GM18873 (cell line): ENCODE data around the gene TFAP2E.

Source experiments
- ATAC-seq: cut with Tn5 transposase; IDR thresholded peaks from one replicate; pipeline ENCODE4 v1.9.1; 2021; ENCODE audit warnings: mild to moderate bottlenecking, moderate library complexity, moderate number of reproducible peaks; ENCODE audit not compliant: unreplicated experiment, low FRiP score

The TFAP2E gene

DNA sequence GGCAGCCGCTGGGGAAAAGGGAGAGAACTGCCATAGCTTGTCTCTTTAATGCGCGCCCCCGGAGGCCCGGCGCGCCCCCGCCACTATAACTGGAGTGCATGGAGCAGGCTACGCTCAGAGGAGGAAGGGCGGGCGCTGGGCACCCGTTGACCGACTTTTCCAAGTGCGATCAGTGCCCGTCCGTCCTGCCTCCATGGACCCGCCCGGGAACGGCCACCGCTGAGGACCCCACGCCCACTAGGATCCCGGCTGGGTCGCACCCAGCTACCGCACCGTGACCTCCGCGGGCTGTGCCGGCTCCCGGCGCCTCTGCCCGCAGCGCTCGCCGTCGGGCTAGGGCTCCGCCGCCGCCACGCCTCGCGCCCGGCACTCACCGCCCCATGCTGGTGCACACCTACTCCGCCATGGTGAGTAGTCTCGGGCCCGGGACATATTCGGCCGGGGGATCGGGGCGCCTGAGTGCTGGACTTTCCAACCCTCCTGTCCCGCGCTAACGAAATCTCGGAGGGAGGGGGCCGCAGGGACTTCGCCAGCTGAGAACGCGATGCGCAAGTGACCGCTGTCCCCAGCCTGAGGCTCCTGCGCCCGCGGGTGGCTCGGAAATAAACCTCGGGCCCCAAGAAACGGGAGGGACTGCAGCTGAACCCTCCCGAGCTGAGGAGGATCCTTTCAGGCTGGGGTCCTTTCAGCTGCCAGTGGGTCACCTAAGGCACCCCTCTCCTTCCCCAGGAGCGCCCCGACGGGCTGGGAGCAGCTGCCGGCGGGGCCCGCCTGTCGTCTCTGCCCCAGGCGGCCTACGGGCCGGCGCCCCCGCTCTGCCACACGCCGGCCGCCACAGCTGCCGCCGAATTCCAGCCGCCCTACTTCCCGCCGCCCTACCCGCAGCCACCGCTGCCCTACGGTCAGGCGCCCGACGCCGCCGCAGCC lies at the start of gene TFAP2E:
Gene TFAP2E, plus strand, starts transcription at position 117 of the 927 bp plus-strand sequence. Its CDS starts 264 bp downstream, at position 381.
- ATAC-seq: no peak

DNA sequence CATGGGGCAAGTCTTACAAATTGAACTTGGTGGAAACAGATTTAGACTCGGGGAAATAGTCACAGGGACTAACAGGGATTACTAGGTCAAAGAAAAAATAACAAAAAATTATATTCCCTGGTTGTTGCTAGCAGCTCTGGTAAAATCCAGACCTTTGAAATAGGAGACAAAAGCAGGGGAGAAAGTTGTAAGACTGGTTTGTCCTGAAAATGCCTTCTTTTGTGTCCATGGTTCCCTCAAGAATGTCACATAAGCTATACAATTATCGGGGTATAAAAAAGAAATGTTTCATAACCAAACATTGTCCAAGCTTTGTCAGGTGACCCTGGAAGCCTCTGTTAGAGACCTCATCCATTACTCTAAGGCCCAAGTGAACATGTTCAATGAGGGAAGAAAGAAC lies 49.0 kb upstream of the TFAP2E start:
- ATAC-seq: no peak

GRCh38 chr1:35530168-35530567 lies 42.9 kb upstream of the TFAP2E start:
- no peak for ATAC-seq

DNA sequence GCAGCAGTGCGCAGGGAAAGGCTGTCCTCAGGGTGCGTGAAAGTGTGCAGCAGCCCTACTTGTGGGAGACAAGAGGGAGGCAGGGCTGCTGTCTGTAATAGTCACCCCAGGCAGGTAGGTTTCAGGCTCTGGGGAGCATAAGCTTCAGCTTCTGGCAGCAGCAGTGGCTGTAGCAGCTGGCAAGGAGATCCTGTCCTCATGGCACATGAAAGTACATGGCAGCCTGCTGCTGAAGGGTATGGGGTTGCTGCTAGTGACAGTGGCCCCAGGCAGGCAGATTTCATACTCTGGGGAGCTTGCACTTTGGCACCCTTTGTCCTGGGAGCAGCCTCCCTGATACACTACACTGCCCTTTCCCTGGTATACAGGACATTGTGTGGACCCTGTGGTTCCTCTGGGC lies 42.2 kb upstream of the TFAP2E start:
- no peak for ATAC-seq

- no peak for ATAC-seq
Measured at GRCh38 chr1:35531368-35531767, 41.7 kb upstream of the TFAP2E start.

DNA sequence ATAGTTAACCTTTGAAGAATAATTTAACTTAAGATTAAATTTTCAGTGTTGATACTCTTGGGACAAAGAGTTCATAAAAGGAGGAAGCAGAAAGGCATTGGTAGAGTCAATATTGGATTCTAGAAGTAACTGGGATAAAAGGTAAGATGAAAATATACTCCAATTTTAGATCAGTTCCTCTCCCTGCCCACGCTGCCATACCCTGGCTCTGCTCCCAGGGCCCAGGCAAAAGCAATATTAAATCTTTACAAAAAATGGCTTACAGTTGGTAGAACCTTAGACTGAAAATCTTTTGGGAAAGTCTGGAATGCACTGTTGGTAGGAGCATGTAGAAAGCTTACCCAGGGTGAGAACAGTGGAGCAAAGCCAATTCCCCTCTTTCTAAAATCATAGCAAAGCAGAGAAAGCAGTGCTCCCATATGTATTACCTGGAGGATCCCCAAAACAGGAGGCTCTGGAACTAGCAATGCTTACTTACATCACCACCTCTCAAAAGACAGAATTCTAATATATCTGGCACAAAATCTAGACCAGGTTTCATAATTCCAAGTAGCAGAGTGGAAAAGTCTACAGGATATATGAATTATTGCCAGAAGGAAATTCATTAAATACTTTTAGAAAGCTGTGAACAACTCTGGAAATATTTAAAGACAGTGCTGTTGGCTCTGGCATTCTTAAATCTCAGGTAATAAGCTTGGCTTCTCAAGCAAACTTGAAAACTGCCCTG lies 40.5 kb upstream of the TFAP2E start:
- ATAC-seq: no peak

GRCh38 chr1:35533586-35533985 lies 39.5 kb upstream of the TFAP2E start:
- ATAC-seq: no peak

- no peak for ATAC-seq
Measured at GRCh38 chr1:35535243-35535642, 37.9 kb upstream of the TFAP2E start.

DNA sequence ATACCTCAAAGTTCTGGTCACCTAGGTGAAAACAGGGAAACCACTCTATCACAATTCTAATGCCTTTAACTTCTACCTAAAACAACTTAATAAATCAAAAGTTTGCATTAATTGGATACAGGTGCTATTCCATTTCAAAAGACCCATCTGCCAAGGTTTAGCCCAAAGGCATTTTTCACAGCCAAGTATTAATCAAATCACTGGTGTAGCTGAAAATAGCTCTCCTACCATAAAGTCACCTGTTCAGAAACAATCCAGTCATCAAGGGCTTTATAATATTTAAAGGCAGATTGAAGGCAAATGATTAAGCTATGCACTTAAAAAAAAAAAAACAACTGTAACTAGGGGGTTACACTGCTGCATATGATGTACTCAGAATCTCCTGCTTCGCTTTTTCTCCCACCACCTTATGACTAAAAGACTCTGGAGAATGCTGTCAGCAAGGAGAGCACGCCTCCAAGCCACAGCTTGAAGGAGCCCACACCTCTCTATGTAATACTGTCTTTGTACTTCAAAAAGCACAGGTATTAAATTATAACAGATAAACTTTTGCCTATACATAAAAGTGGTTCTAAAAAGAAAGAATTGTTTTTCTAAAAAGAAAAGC lies 36.5 kb upstream of the TFAP2E start:
- no peak for ATAC-seq

DNA sequence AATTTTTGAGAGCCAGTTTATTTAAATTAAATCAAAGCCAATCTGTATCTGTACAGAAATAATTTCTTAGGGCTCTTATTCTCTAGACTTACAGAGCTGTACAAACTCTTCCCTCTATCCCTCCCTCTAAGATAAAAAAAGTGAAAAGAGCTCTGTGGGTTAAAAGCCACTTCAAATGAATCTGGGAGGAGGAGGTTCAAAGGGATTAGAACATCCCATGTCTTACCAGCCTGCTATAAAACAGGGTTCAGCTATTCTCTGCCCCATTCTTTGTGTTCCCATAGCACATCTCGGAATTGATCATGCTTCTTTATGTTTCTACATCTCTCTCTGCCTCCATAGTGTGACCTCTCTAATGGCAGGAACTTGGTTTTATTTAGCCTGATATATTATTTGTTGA lies 35.3 kb upstream of the TFAP2E start:
- no peak for ATAC-seq

DNA sequence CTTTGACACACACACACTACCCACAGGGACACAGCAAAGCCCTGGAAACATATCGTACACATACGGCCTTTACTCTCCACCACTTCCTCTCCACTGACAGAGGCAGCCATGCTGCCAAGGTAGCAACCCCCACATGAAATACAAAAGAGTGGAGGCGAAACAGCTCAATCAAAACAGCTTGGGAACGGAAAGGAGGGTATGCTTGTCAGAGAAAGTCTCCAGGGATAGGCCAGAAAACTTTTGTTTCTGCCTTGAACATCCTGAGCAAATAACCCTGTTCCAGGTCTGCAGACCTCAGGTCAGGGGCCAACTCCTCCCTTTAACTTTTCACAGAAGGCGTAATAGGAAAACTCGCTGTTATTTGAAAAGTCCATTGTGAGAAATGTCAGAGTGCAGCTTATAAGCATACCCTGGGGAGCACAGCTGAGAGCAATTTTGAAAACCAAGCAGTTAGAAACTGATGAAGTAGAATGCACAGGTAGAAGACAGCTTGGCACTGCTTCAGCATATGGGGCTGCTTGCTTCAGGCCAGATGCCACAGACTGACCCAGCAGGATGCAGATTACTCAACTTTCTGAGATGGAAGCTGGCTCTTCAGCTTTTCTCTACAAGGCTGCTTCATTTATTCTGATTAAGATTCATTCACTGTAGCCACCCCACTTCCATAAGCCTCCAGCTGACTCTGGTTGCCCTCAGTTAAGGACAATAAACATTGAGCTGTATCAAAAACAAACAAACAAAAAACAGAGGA lies 33.9 kb upstream of the TFAP2E start:
- ATAC-seq: no peak

GRCh38 chr1:35539824-35540261 lies 33.3 kb upstream of the TFAP2E start:
- no peak for ATAC-seq

DNA sequence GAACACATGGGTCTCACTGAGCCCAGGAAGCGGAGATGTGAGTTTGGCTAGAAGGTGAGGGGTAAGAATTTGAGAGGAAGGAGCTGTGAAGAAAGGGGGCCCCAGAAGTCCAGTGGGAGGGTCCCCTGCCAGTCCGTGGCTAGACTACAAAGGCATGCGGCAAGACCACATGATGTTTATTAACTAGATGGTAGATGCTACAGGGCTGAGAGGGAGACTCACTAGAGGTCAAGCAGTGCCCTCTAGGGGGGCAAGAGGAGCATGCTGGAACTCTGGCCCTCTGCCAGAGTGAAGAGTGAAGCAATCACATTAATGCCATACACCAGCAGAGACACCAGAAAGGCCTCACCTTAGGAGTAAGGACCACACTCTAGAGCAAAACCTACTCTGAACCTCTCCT lies 28.1 kb upstream of the TFAP2E start:
- no peak for ATAC-seq

DNA sequence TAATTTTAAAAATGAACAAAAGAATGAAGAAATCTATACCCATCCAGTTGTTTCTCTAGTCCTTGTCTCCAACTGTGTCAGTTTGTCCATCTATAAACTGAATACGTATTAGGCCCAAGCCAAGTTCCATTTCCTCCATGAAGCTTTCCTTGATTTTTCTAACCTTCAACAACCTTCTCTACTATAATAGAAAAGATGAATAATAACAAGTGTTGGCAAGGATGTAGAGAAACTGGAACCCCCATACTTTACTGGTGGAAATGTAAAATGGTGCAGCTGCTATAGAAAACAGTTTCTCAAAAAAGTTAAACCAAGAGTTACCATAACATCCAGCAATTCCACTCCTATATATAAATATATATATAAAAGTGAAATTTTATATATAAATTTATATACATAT lies 26.5 kb upstream of the TFAP2E start:
- no peak for ATAC-seq

GRCh38 chr1:35553851-35554250 lies 19.3 kb upstream of the TFAP2E start:
- no peak for ATAC-seq

DNA sequence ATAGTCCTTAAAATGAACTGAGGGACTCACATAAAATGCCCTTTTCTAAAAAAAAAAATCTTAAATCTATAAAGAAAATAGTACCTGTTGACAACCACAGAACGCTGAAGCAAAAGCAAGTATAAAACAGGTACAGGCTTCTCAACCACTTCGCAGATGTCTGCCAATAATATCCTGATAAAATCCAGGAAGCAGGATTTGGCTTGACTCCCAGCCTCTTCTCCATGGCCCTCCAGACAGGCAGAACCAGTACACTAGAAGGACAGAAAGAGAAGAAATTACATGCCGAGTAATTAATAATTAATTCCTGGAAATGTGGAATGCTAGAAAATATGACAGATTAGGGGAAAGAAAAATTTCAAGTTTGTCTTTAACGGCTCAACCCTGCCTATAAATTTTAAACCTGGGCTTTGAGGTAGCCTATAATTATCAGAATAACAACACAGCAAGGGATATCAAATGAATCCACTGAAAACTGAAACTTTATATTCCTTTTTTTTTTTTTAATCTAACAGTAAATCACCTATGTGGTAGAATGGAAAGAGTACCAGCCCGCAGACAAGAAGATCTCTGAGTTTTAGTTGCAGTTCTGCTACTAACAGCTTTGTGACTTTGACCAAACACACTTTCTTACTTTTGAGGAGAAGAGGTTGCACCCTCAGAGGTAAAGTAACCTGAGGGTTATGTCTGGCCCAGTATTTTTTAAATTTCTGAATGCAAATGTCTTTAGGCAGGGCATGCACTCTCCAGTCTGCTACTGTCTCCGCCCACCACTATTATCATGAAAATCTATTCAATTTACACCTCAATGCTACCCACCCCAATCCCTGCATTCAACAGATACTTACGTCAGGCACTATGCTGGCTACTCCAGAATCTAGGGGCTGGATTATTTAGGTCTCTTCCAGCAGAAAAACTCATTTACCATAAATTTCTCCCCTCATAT lies 18.6 kb upstream of the TFAP2E start:
- ATAC-seq: no peak

GRCh38 chr1:35555212-35555584 lies 17.9 kb upstream of the TFAP2E start:
- no peak for ATAC-seq

DNA sequence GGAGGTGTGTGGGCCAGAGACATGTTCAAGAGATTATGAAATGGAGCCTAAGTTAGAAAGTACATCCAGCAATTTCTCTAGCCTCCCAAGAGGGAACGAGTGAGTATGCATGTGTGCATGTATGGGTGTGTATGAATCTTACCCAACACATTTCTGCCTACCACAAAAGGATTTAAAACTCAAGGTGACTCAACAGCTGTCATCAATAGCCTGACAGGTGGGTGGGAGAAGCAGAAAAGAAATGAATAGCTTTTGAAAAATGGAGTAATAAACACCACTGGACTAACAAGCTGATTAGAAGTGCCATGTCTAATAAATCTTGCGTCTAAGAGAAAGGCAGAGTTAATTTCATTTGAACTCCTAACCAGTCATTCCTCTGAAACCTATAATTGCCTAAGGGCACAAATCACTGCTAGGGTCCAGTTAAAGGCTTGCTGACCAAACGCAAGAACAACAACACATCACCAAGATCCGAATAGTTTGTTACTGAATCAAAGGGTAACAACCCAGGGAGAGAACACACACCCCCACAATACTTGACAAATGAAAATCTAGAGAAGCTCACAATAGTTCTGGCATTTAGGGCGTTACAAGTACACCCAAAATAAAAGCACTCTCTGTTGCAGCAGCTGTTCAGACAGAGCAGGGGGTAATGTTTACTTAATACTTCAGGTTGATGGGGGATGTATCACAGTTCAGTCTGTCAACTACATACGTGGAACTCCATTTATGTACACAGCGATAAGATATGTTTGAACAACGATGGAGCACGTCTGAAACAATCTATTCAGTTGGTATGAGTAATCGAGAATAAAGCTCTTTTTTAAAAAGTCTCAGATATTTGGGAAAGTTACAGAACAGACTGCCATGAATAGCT lies 17.3 kb upstream of the TFAP2E start:
- ATAC-seq: no peak
